Bronchial epithelial cell (primary cell): ENCODE measurements around the gene R3HDM2. TPM values are rescaled to one million over a fixed set of nuclear protein-coding genes. Genes with fewer than 3 reads are reported as not detected.
"Not testable (repeated sequence)": the region's sequence is repeated elsewhere in the genome, so short reads cannot be mapped to it uniquely, and the experiment has no call there.

Experiments
- DNase-seq: peaks from one replicate; pipeline ENCODE4 v3.0.0-alpha.2; 2010; ENCODE audit warnings: low read depth
- FAIRE-seq: peaks from 2 replicates; lab custom pipeline; 2011; peaks lifted over from hg19 to GRCh38; lab: Jason Lieb, UNC
- H3K27me3 ChIP-seq: 2 replicates; pipeline ENCODE4 v1.5.1; 2011; ENCODE audit warnings: low read length; ENCODE audit not compliant: control insufficient read depth, insufficient read depth
- H3K36me3 ChIP-seq: 2 replicates; pipeline ENCODE4 v1.5.1; 2011; ENCODE audit warnings: low read length; ENCODE audit not compliant: control insufficient read depth, insufficient read depth
- H3K4me3 ChIP-seq: 2 replicates; pipeline ENCODE4 v1.5.1; 2011; ENCODE audit warnings: mild to moderate bottlenecking, low read depth, low read length, control low read depth
- CTCF ChIP-seq: IDR thresholded peaks from 2 replicates; pipeline ENCODE4 v1.5.1; 2011; ENCODE audit warnings: mild to moderate bottlenecking, moderate library complexity, low read length, control low read depth, inconsistent platforms; ENCODE audit not compliant: insufficient read depth, severe bottlenecking
- total RNA-seq: library from RNA; depleted of rRNA; stranded (reverse); fragments of >200 nt; gene quantifications from 2 replicates; pipeline ENCODE4 v1.2.1, GENCODE V29; 2014

R3HDM2 gene
- total RNA-seq, 1 donor from 2014 or later = 5.5 TPM

- TF ChIP-seq CTCF = no peak
- H3K4me3 ChIP-seq = no peak overlapping the region
- FAIRE-seq = no peak
Measured at GRCh38 chr12:57368349-57369095, 62.3 kb downstream of the R3HDM2 start.

GRCh38 chr12:57367121-57367520 lies 63.7 kb downstream of the R3HDM2 start:
- no peaks in the 10 kb centered on the region for H3K36me3 ChIP-seq
- H3K27me3 ChIP-seq = no peaks in the 10 kb centered on the region
- TF ChIP-seq CTCF = no peak
- FAIRE-seq (no peak), DNase-seq (no peak)
- H3K4me3 ChIP-seq = no peak overlapping the region

More at GRCh38 chr12:57368349-57369095, 62.3 kb downstream of the R3HDM2 start:
- no peak for DNase-seq
- Histone ChIP-seq H3K36me3 (no peaks in the 10 kb centered on the region), H3K27me3 (no peaks in the 10 kb centered on the region)

GRCh38 chr12:57366315-57366714 lies 64.5 kb downstream of the R3HDM2 start:
- Histone ChIP-seq H3K4me3 (no peak overlapping the region), H3K36me3 (no peaks in the 10 kb centered on the region), H3K27me3 (no peaks in the 10 kb centered on the region)
- TF ChIP-seq CTCF = no peak
- no peak for DNase-seq
- no peak for FAIRE-seq

- H3K27me3 ChIP-seq, FAIRE-seq, H3K4me3 ChIP-seq, H3K36me3 ChIP-seq, DNase-seq: not testable (repeated sequence)
Measured at GRCh38 chr12:57364156-57364555, 66.7 kb downstream of the R3HDM2 start.

GRCh38 chr12:57360468-57360867 lies 70.4 kb downstream of the R3HDM2 start:
- Histone ChIP-seq H3K36me3 (no peaks in the 10 kb centered on the region), H3K27me3 (no peaks in the 10 kb centered on the region), H3K4me3 (no peak overlapping the region)
- no peak for DNase-seq
- no peak for FAIRE-seq
- TF ChIP-seq CTCF = no peak

GRCh38 chr12:57358646-57359045 lies 72.2 kb downstream of the R3HDM2 start:
- TF ChIP-seq CTCF = no peak
- DNase-seq (no peak), FAIRE-seq (no peak)
- Histone ChIP-seq H3K27me3 (no peaks in the 10 kb centered on the region), H3K36me3 (no peaks in the 10 kb centered on the region), H3K4me3 (no peak overlapping the region)
